OCI-LY1 (cell line): ENCODE measurements around the gene DPF1.
A peak's percentile ranks its signal among the peaks of the same experiment; 100 is the strongest.

Source experiments
- H2AFZ ChIP-seq: fragments of 200-600 bp; sonication (generic), shearing (Covaris generic); 2 replicates; pipeline ENCODE4 v1.6.0; 2014; ENCODE audit warnings: antibody characterized with exemption, mild to moderate bottlenecking, low read length
- H3F3A ChIP-seq: fragments of 200-600 bp; sonication (generic), shearing (Covaris generic); 2 replicates; pipeline ENCODE4 v1.6.0; 2014; ENCODE audit warnings: mild to moderate bottlenecking, antibody characterized with exemption, low read length, moderate library complexity; ENCODE audit not compliant: insufficient read depth
- H3K27ac ChIP-seq: fragments of 200-600 bp; sonication (generic); 2 replicates; pipeline ENCODE4 v1.5.1; 2014; ENCODE audit warnings: low read length, mixed run types, mild to moderate bottlenecking, low read depth; ENCODE audit not compliant: poor library complexity, severe bottlenecking
- H3K27me3 ChIP-seq: fragments of 200-600 bp; sonication (generic); 2 replicates; pipeline ENCODE4 v1.6.0; 2014; ENCODE audit warnings: antibody characterized with exemption, mild to moderate bottlenecking, low read length, moderate library complexity; ENCODE audit not compliant: insufficient read depth
- H3K36me3 ChIP-seq: fragments of 200-600 bp; sonication (generic); 2 replicates; pipeline ENCODE4 v1.6.1; 2014; ENCODE audit warnings: mild to moderate bottlenecking, antibody characterized with exemption, low read length, moderate library complexity, mixed read lengths; ENCODE audit not compliant: insufficient read depth
- H3K4me1 ChIP-seq: fragments of 200-600 bp; sonication (generic); 2 replicates; pipeline ENCODE4 v1.5.1; 2014; ENCODE audit warnings: mild to moderate bottlenecking, low read length, moderate library complexity; ENCODE audit not compliant: insufficient read depth, severe bottlenecking
- H3K4me2 ChIP-seq: fragments of 200-600 bp; sonication (generic), shearing (Covaris generic); 2 replicates; pipeline ENCODE4 v1.6.1; 2014; ENCODE audit warnings: low read length
- H3K4me3 ChIP-seq: fragments of 200-600 bp; sonication (generic); 2 replicates; pipeline ENCODE4 v1.5.1; 2014; ENCODE audit warnings: low read length, low read depth, mild to moderate bottlenecking, mixed read lengths; ENCODE audit not compliant: poor library complexity, severe bottlenecking
- H3K79me2 ChIP-seq: fragments of 200-600 bp; shearing (Covaris generic); 2 replicates; pipeline ENCODE4 v1.6.1; 2016; ENCODE audit warnings: mixed run types, low read length, mixed read lengths; ENCODE audit not compliant: insufficient read depth
- H3K9ac ChIP-seq: fragments of 200-600 bp; sonication (generic), shearing (Covaris generic); 2 replicates; pipeline ENCODE4 v1.6.1; 2014; ENCODE audit warnings: mild to moderate bottlenecking, low read length, mixed read lengths
- H3K9me2 ChIP-seq: fragments of 200-600 bp; sonication (generic), shearing (Covaris generic); 2 replicates; pipeline ENCODE4 v1.6.1; 2014; ENCODE audit warnings: low read depth, mild to moderate bottlenecking, low read length, mixed read lengths
- H3K9me3 ChIP-seq: fragments of 200-600 bp; shearing (Covaris generic); 2 replicates; pipeline ENCODE4 v1.6.1; 2014; ENCODE audit warnings: low read length, mixed read lengths
- H4K20me1 ChIP-seq: fragments of 200-600 bp; sonication (generic), shearing (Covaris generic); 2 replicates; pipeline ENCODE4 v1.6.0; 2016; ENCODE audit warnings: mild to moderate bottlenecking, low read length; ENCODE audit not compliant: insufficient read depth
- EZH2 ChIP-seq: fragments of 200-600 bp; sonication (generic), shearing (Covaris generic); IDR thresholded peaks from 2 replicates; pipeline ENCODE4 v1.8.0; 2017; ENCODE audit warnings: borderline replicate concordance, mixed run types, mild to moderate bottlenecking, antibody characterized with exemption, low read length, moderate library complexity, mixed read lengths
- TF ChIP-seq, protein P1 (sequence below): fragments of 200-600 bp; sonication (generic), shearing (Covaris generic); IDR thresholded peaks from 2 replicates; pipeline ENCODE4 v1.5.1; 2017; ENCODE audit warnings: mild to moderate bottlenecking, antibody characterized with exemption, low read length, moderate library complexity, mixed read lengths

The DPF1 gene

GRCh38 chr19:38223617-38224013 lies 407 bp downstream of the DPF1 start:
- Histone ChIP-seq H3K9ac (peak overlapping the region; percentile 52), H3K27ac (no peak overlapping the region), H3F3A (no peaks in the 10 kb centered on the region), H3K9me3 (no peaks in the 10 kb centered on the region), H3K4me2 (peak overlapping the region; percentile 76), H2AFZ (no peak overlapping the region), H4K20me1 (no peaks in the 10 kb centered on the region), H3K79me2 (no peaks in the 10 kb centered on the region), H3K36me3 (no peaks in the 10 kb centered on the region), H3K4me1 (peaks cover 9% of the 10 kb centered on the region), H3K4me3 (peak overlapping the region; percentile 66), H3K27me3 (no peaks in the 10 kb centered on the region), H3K9me2 (no peaks in the 10 kb centered on the region)
- TF ChIP-seq, protein P1, sequence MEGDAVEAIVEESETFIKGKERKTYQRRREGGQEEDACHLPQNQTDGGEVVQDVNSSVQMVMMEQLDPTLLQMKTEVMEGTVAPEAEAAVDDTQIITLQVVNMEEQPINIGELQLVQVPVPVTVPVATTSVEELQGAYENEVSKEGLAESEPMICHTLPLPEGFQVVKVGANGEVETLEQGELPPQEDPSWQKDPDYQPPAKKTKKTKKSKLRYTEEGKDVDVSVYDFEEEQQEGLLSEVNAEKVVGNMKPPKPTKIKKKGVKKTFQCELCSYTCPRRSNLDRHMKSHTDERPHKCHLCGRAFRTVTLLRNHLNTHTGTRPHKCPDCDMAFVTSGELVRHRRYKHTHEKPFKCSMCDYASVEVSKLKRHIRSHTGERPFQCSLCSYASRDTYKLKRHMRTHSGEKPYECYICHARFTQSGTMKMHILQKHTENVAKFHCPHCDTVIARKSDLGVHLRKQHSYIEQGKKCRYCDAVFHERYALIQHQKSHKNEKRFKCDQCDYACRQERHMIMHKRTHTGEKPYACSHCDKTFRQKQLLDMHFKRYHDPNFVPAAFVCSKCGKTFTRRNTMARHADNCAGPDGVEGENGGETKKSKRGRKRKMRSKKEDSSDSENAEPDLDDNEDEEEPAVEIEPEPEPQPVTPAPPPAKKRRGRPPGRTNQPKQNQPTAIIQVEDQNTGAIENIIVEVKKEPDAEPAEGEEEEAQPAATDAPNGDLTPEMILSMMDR = no peak
- no peak for TF ChIP-seq EZH2

DNA sequence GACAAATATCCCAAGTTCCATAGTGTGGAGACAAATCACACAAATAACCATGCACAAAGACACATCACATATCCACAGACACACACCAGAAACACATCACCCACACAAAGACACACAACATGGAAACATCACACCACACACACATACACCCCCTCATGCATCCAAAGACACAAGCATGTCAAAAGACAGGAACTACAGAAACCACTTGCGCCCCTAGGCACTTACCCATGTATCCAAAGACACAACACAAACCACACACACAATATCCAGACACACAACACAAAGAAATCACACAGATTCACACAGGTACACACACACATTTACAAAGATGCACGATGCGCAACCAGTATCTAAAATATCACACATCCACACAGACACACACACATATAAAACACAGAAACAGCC lies 901 bp downstream of the DPF1 start:
- Histone ChIP-seq H2AFZ (no peak overlapping the region), H3F3A (no peaks in the 10 kb centered on the region), H3K36me3 (no peaks in the 10 kb centered on the region), H3K9me2 (no peaks in the 10 kb centered on the region), H3K79me2 (no peaks in the 10 kb centered on the region), H3K9ac (no peak overlapping the region; the same call in 1 of the 2 replicates), H3K4me3 (peak overlapping the region; percentile 66), H3K4me2 (peak overlapping the region; percentile 76), H3K4me1 (peaks cover 7% of the 10 kb centered on the region), H3K27ac (no peak overlapping the region), H4K20me1 (no peaks in the 10 kb centered on the region), H3K27me3 (no peaks in the 10 kb centered on the region), H3K9me3 (no peaks in the 10 kb centered on the region)
- TF ChIP-seq, protein P1 = no peak
- no peak for TF ChIP-seq EZH2

DNA sequence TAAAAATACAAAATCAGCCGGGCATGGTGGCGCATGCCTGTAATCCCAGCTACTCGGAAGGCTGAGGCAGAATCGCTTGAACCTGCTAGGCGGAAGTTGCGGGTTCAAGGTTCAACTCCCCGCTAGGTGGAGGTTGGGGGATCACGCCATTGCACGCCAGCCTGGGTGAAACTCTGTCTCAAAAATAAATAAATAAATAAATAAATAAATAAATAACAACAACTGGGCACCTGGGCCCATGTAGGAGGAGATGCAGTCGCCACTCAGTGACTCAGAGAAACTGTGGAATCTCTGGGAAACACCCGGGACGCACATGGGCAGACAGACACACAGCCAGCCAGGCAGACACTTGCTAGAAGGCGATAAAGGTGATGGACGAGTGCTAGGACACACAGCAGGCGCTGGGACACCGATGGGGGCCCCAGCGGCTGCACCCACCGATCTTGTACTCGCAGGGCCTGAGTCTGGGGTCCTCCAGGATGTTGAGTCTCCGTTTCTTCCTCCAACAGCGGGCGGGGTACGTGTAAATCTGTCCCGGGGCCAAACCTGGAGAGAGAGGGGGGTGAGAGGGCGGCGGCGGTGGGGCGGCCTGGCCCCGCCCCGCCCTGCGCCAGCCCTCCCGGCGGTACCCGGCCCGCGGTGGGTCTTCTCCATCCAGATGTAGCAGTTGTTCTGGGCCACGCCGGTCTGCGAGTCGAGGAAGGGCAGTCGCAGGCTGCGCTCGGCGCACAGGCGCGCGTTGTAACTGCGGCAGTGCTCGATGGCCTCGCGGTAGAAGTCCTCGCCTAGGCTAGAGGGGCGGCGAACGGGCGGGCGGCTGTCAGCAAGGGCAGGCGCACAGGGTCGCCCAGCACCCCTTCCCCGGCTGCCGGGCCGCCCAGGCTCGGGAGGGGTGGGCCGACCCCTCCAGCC lies 1.8 kb downstream of the DPF1 start:
- no peak overlapping the region for H3K4me3 ChIP-seq
- H3K9ac ChIP-seq = no peak overlapping the region

More for the DNA sequence above, 1.8 kb downstream of the DPF1 start:
- Histone ChIP-seq H3K36me3 (no peaks in the 10 kb centered on the region), H3K4me1 (peaks cover 7% of the 10 kb centered on the region), H3K4me2 (no peak overlapping the region), H3K9me3 (no peaks in the 10 kb centered on the region), H3K9me2 (no peaks in the 10 kb centered on the region), H3K27me3 (no peaks in the 10 kb centered on the region), H4K20me1 (no peaks in the 10 kb centered on the region), H2AFZ (no peak overlapping the region), H3F3A (no peaks in the 10 kb centered on the region), H3K27ac (no peak overlapping the region), H3K79me2 (no peaks in the 10 kb centered on the region)
- TF ChIP-seq, protein P1 = no peak
- TF ChIP-seq EZH2 = no peak
